NCI-H2227 (cell line): ENCODE measurements around the gene LRMDA.

ENCODE experiments used
- DNase-seq: peaks from one replicate; lab custom pipeline; 2025; ENCODE audit not compliant: unreplicated experiment; lab: John Stamatoyannopoulos, UW

Gene LRMDA

DNA sequence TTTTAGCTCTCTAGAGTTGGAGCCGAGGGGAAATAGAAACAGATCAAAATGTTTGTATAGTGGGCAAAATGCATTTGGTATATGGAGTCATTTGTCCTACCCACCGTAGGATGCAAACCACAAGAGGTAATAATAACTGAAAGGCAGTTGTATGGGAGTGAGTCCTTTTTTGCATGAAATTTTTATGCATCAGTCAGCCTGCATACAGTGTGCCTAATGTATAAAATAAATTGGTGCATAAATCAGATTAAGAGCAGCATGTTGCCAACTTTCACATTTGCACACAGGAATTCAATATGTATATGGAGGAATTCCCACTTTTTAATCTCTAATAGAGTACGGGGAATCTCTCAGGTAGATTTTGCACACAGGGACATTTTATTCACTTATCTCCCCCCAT is 262.8 kb downstream of the LRMDA start:
- no peak for DNase-seq

- no peak for DNase-seq
These were observed 263.4 kb downstream of the LRMDA start for GRCh38 chr10:75694790-75695189.

- no peak for DNase-seq
These were observed 264.6 kb downstream of the LRMDA start for GRCh38 chr10:75695994-75696393.

DNA sequence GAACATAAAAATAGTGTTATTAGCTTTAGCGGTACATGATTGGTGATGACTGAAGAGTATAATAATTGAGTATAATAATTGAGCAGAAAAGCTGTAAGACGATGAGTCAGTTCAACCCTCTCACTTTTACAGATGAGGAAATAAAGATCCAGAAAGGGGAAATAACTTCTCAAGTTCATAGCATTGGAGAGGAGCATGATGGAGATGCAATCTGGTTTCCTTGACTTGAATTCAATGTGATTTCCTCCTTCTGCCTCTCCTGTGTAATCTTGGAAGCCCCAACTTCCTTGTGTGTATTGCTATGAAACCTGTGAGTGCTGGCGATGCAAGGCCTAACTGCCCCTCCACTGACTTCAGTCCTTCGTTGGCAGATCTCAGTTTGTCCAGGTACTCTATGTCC is 265.1 kb downstream of the LRMDA start:
- no peak for DNase-seq

GRCh38 chr10:75703191-75703854 is 271.9 kb downstream of the LRMDA start:
- DNase-seq = no peak

GRCh38 chr10:75705426-75705825 is 274.0 kb downstream of the LRMDA start:
- DNase-seq = no peak

GRCh38 chr10:75707080-75707840 is 275.8 kb downstream of the LRMDA start:
- no peak for DNase-seq

DNA sequence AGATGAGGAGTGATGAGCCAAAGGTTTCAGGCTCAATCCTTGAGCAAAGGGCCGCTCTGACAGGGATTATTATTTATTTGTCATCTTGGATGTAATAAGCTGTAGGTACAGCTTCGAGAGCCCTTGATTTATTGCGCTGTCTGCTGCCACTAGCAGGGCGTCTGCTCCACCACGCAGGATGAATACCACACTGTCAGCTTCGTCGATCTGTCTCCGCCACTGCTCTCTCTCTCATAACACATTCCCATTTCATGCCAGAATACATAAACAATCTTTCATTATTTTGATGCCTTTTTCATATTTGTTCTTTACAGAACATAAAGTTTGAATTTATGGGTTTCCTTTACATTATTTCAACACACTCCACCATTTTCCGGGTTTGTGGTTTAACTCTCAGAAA is 276.6 kb downstream of the LRMDA start:
- DNase-seq = peak; percentile 78

- DNase-seq = no peak
These were observed 277.8 kb downstream of the LRMDA start for GRCh38 chr10:75709245-75709644.

DNA sequence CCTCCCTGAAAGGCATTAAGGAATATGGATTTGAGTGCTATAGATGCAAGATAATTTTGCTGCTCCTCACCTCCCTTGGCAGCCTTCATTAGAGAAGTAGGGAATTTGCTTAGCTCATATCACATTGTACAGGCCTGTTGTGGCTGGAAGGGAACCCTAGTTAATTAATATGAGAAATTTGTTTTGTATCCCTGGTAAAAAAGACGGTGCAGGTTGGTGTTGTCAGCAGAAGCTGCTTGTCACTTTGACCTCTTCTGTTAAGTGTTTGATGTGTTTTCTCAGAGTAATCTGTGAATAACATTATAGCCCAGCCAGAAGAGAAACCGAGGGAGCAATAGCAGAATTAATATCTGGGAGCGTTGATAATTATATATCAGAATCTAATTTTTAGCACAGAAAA is 278.4 kb downstream of the LRMDA start:
- DNase-seq = no peak

- DNase-seq = peak; percentile 37
These were observed 280.9 kb downstream of the LRMDA start for GRCh38 chr10:75712242-75712880.

- no peak for DNase-seq
These were observed 285.1 kb downstream of the LRMDA start for GRCh38 chr10:75716506-75716905.

DNA sequence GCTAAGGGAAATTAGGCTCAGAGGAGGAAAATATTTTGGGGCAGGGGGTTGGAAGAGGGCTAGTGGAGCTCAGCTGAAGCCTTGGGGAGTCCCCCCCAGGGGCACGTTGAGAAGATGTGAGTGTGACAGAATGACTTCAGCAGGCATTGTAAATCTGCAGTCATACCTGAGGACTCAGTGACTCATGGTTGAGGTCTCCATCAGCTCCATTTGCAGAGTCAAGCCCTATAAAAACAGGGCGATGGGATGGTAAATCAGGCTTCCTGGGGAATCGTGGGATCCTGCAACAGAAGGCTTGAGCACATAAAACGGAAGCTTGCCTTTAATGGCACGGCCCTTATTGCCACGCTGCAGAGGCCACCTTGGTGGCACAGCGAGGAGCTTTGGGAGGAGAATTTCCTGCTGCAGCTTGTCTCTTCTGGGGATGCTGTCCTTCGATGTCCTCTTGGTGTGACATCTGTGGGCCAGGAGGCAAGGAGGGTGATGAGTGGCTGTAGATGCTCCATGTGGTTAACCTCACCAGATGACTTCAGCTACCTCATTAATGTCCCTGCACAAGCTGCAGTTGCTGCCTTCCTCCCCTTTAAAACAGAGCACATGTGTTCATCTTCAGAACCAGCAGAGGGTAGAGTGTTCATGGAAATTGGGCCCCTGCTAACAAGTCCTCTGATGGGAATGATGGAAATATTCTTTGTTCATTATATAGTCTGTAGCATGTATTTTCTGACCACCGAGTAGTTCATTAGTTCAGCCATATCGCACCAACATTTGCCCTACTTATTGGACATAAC is 285.9 kb downstream of the LRMDA start:
- DNase-seq = no peak

DNA sequence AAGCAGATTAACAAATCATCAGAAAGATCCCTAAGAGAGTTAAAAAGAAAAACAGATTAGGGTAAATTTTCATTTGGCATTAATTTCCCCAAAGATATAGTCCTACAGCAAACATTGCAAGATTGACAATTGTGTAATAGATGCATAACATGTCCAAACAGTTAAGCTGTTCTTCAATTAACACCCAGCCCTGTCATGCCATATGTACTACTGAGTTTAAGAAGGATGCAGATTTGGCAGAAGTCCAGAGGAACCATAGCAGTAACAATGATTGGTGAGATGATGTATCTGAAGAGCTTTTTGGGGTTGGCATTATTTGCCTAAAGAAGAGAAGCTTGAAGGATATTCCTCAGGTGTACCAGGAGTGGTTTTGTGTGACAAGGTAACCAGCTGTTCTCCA is 287.6 kb downstream of the LRMDA start:
- no peak for DNase-seq

DNA sequence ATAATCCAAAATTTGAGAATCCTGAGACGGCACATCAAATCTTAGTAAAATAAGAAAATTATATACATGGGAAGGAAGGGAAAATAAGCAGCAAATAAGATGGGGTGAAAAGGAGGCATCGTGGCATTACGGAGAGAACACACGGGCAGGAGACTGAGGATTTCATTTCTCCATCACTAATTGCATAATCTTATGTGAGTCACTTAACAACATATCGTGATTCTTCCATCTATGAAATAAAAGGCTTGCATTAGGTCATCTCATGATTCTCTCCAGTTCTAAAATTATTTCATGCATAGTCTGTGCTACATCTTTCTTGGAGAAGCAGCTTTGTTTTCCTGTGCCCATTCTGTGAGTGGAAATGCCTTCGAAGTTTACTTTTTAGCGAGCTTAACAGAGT is 288.7 kb downstream of the LRMDA start:
- DNase-seq = no peak

DNA sequence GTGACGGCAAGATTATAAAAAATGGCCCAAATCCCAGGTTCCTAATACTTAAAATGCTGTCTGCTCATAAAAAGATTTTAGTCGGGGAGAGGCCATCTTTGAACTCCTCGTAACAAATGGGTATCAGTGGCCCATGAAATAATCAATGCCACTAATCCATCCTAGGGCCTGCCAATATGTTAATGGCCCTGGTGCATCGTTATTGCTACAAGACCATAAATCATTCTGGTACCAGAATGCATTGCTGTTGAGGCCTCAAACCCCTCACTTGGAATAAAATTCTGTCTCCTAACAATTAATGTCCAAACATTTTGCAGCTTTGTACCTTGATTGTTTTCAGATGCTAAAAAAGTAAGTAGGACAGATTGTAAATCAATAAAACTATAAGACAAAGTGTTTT is 290.6 kb downstream of the LRMDA start:
- no peak for DNase-seq

- no peak for DNase-seq
These were observed 291.2 kb downstream of the LRMDA start for GRCh38 chr10:75722609-75723008.

GRCh38 chr10:75723319-75723980 is 292.0 kb downstream of the LRMDA start:
- no peak for DNase-seq

DNA sequence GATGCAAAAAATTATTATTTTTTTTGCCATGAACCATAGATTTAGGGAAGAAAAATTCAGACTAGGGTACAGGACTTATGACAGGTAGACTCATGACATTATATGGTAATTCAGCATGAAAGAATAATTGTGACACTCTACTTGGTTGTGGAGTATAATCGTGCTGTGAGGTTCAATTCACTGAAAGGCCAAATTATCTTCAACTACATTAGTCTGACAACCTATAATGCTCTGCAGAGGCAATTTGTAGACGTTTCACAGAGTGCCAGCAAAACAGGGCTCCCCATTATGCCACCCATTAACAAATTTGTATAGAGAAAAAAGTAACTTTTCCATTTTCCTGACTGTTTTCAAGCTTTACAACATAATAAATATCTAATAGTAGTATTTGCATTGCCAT is 292.6 kb downstream of the LRMDA start:
- no peak for DNase-seq

- no peak for DNase-seq
These were observed 295.4 kb downstream of the LRMDA start for GRCh38 chr10:75726522-75727483.
